ENCODE results near the gene MKRN2. TPM values are rescaled to one million over a fixed set of nuclear protein-coding genes. Genes with fewer than 3 reads are reported as not detected.

Gene MKRN2
- polyA plus RNA-seq, 2 of the 4 experiments (the other 2 are of a cell fraction), result 19.0 to 34.3 TPM

- DNase-seq (ENCODE audit: low read depth in 1 of 2, low spot score in 1 of 2) (no peak), ATAC-seq (no peak), FAIRE-seq (no peak)
- 94% methylated on average over 3 of the region's 4 CpGs for WGBS (ENCODE audit: missing lambda C conversion rate)
- H3K4me2 ChIP-seq, result no peak overlapping the region
- TF ChIP-seq EHMT2 (IDR thresholded peaks at IDR 0.05; ENCODE audit: low read depth), result no peak
- TF ChIP-seq PHF8 (IDR thresholded peaks at IDR 0.05; ENCODE audit: borderline replicate concordance, low read depth), result no peak
- no peak for TF ChIP-seq CBX8 (IDR thresholded peaks at IDR 0.05)
- TF ChIP-seq HES2 (IDR thresholded peaks at IDR 0.05), result no peak
- no peak for TF ChIP-seq MAX (IDR thresholded peaks at IDR 0.05)
- TF ChIP-seq CTCF (IDR thresholded peaks at IDR 0.05), result no peak
- TF ChIP-seq JUNB (IDR thresholded peaks at IDR 0.05), result no peak
- no peak for TF ChIP-seq RCOR1 (IDR thresholded peaks at IDR 0.05; ENCODE audit: low read depth, low read length)
- no peak for TF ChIP-seq RFX5 (IDR thresholded peaks at IDR 0.05)
- no peak for TF ChIP-seq GATA3 (IDR thresholded peaks at IDR 0.05; ENCODE audit: borderline replicate concordance)
- no peak for TF ChIP-seq SMC3 (IDR thresholded peaks at IDR 0.05)
- no peak for TF ChIP-seq HMGXB4 (CRISPR knock-in tag; IDR thresholded peaks at IDR 0.05; ENCODE audit: borderline replicate concordance)
- TF ChIP-seq KDM1A (IDR thresholded peaks at IDR 0.05; ENCODE audit: low read depth), result no peak
- ChIA-PET POLR2A (interaction anchor here (0.7 kb wide), 1 partner anchor 82 kb away, joined by 6 read pairs; no protein-coding TSS in a partner anchor), CTCF (interaction anchor here (0.6 to 1.3 kb wide), 5 partner anchors 9 to 898 kb away, joined by 3 to 5 read pairs (median 3); partner anchors contain the start of gene RPL32)
- H3K4me3 ChIP-seq, result no peak overlapping the region
- H3K9me3 ChIP-seq, result no peaks in the 10 kb centered on the region
- H3K4me1 ChIP-seq, result 0 out of 3 replicates have a peak, but pooled peaks cover 4% of the 10 kb centered on the region
- no peak overlapping the region for H3K27ac ChIP-seq
Measured at GRCh38 chr3:12590096-12590495, 33.2 kb downstream of the MKRN2 start.

DNA sequence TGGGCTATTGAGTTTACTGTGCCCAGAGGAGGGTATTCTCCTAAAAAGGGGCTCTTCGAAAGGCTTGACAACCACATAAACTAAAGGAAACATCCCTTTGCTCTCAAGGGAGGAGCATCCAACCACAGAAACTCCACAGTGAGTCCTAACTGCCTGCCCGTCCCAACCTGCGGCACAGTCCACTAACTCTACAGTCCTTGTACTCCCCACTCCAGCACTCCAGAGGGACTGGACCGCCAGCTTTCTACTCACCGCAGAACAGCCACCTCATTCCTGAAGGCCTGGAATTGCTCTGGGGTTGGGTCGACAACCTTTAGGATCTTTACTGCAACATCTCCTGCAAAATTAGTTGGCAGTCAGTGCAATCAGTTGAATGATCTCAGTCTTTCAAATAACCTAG lies 34.6 kb downstream of the MKRN2 start:
- Histone ChIP-seq H3K4me1 (0 out of 3 replicates have a peak, but pooled peaks cover 4% of the 10 kb centered on the region), H3K9me3 (no peaks in the 10 kb centered on the region), H3K27ac (no peak overlapping the region), H3K4me2 (no peak overlapping the region), H3K4me3 (no peak overlapping the region)
- WGBS (ENCODE audit: missing lambda C conversion rate), result 85% methylated on average over 6 of the region's 6 CpGs
- DNase-seq (ENCODE audit: low read depth in 1 of 2, low spot score in 1 of 2) (no peak), FAIRE-seq (no peak), ATAC-seq (no peak)
- TF ChIP-seq ZFP36 (IDR thresholded peaks at IDR 0.05; ENCODE audit: borderline replicate concordance, partially characterized antibody), result no peak
- no peak for TF ChIP-seq RNF2 (IDR thresholded peaks at IDR 0.05; ENCODE audit: borderline replicate concordance, low read depth)
- TF ChIP-seq, protein P1, sequence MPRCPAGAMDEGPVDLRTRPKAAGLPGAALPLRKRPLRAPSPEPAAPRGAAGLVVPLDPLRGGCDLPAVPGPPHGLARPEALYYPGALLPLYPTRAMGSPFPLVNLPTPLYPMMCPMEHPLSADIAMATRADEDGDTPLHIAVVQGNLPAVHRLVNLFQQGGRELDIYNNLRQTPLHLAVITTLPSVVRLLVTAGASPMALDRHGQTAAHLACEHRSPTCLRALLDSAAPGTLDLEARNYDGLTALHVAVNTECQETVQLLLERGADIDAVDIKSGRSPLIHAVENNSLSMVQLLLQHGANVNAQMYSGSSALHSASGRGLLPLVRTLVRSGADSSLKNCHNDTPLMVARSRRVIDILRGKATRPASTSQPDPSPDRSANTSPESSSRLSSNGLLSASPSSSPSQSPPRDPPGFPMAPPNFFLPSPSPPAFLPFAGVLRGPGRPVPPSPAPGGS (IDR thresholded peaks at IDR 0.05), result no peak
- TF ChIP-seq NR3C1 (IDR thresholded peaks at IDR 0.05), result no peak
- TF ChIP-seq EP300 (IDR thresholded peaks at IDR 0.05), result no peak
- TF ChIP-seq HES2 (IDR thresholded peaks at IDR 0.05), result no peak
- no peak for TF ChIP-seq TFCP2L1 (CRISPR knock-in tag; IDR thresholded peaks at IDR 0.05)
- TF ChIP-seq HMGXB4 (CRISPR knock-in tag; IDR thresholded peaks at IDR 0.05; ENCODE audit: borderline replicate concordance), result no peak
- no peak for TF ChIP-seq HDAC2 (IDR thresholded peaks at IDR 0.05)
- TF ChIP-seq, protein P2, sequence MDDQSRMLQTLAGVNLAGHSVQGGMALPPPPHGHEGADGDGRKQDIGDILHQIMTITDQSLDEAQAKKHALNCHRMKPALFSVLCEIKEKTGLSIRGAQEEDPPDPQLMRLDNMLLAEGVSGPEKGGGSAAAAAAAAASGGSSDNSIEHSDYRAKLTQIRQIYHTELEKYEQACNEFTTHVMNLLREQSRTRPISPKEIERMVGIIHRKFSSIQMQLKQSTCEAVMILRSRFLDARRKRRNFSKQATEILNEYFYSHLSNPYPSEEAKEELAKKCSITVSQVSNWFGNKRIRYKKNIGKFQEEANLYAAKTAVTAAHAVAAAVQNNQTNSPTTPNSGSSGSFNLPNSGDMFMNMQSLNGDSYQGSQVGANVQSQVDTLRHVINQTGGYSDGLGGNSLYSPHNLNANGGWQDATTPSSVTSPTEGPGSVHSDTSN (IDR thresholded peaks at IDR 0.05), result no peak
- no peak for TF ChIP-seq JUN (IDR thresholded peaks at IDR 0.05)
- no peak for TF ChIP-seq RFX5 (IDR thresholded peaks at IDR 0.05)
- no peak for TF ChIP-seq CEBPB (IDR thresholded peaks at IDR 0.05)
- no peak for TF ChIP-seq CHD2 (IDR thresholded peaks at IDR 0.05; ENCODE audit: low read length, partially characterized antibody)
- no peak for TF ChIP-seq GATA3 (IDR thresholded peaks at IDR 0.05; ENCODE audit: borderline replicate concordance)
- TF ChIP-seq PHF8 (IDR thresholded peaks at IDR 0.05; ENCODE audit: borderline replicate concordance, low read depth), result no peak
- ChIA-PET POLR2A (no interaction called here), CTCF (no interaction called here)

All from A549 (cell line).